Right lobe of liver (tissue), 4 donors: ENCODE measurements around the gene SNX14.

Experiments
- POLR2A ChIP-seq: fragments of 450-650 bp; IDR thresholded peaks from one replicate; pipeline ENCODE4 v1.6.1; 2017; ENCODE audit warnings: antibody characterized with exemption, mild to moderate bottlenecking
- TF ChIP-seq, protein P1 (sequence below), 4 donors: fragments of 200-600 bp in 3 of 4; fragments of 450-650 bp in 1 of 4; IDR thresholded peaks; one replicate each; pipeline versions ENCODE4 v1.5.1 to v1.8.0; 2016 to 2022; ENCODE audit warnings: antibody characterized with exemption in 4 of 4, mild to moderate bottlenecking in 2 of 4
- donor health status: DM: no; HTN: no; CAD: no.
- donor health status: DM: no; HTN: no; CAD: no.
- donor health status: DM: no; HTN: yes; CAD: no.

DNA sequence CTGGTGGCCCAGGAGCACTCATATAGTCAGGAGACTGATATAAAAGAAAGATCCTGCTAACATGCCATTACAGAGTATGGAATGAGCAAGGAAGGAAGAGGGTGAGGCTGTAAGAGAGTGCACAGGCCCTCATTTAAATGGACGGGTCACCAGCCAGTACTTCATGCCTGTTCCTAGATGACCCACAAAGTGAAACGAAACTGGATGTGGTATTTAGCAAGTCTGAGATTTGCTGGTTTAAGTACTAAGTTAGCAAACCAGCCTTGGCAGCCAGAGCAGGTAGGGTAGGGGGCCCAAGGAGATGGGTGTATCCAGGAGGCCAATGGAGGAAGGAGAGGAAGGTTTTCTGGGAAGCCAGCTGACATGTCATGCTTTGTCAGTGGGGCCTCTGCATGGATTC lies 127.9 kb downstream of the SNX14 start:
- TF ChIP-seq, protein P1, sequence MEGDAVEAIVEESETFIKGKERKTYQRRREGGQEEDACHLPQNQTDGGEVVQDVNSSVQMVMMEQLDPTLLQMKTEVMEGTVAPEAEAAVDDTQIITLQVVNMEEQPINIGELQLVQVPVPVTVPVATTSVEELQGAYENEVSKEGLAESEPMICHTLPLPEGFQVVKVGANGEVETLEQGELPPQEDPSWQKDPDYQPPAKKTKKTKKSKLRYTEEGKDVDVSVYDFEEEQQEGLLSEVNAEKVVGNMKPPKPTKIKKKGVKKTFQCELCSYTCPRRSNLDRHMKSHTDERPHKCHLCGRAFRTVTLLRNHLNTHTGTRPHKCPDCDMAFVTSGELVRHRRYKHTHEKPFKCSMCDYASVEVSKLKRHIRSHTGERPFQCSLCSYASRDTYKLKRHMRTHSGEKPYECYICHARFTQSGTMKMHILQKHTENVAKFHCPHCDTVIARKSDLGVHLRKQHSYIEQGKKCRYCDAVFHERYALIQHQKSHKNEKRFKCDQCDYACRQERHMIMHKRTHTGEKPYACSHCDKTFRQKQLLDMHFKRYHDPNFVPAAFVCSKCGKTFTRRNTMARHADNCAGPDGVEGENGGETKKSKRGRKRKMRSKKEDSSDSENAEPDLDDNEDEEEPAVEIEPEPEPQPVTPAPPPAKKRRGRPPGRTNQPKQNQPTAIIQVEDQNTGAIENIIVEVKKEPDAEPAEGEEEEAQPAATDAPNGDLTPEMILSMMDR (IDR thresholded peaks at IDR 0.05): no peak
- TF ChIP-seq POLR2A: no peak
